B cell (primary cell): ENCODE measurements around the gene MYPOP. TPM values are rescaled to one million over a fixed set of nuclear protein-coding genes. Genes with fewer than 3 reads are reported as not detected.

Experiments
- ATAC-seq: fragments of 200-7000 bp; cut with Tn5 transposase; one replicate; pipeline ENCODE4 v1.10.0; 2021; ENCODE audit warnings: low read depth, mild to moderate bottlenecking, moderate number of reproducible peaks, moderate library complexity
- CTCF ChIA-PET: fragments of 350-600 bp; sonication (Branson Sonifier 250); formaldehyde crosslinking; loops from one replicate; lab custom pipeline; 2021; ENCODE audit warnings: antibody characterized with exemption, inconsistent platforms; lab: Charles Lee
- POLR2A ChIA-PET: fragments of 350-600 bp; sonication (Branson Sonifier 250); formaldehyde crosslinking; loops from one replicate; lab custom pipeline; 2021; ENCODE audit warnings: antibody characterized with exemption; lab: Charles Lee
- DNase-seq: peaks from one replicate; pipeline ENCODE4 v3.0.0; 2013
- H2AFZ ChIP-seq: 2 replicates; pipeline ENCODE4 v1.6.1; 2012; ENCODE audit warnings: mild to moderate bottlenecking, low read depth, low read length; ENCODE audit not compliant: insufficient read depth, poor library complexity, severe bottlenecking
- H3K27ac ChIP-seq, 2 donors: 1 replicate in 1 of 2; 2 replicates in 1 of 2; pipeline ENCODE4 v1.5.1; 2012 to 2013; ENCODE audit warnings: low read length in 2 of 2, mild to moderate bottlenecking in 2 of 2, moderate library complexity in 1 of 2
- H3K27me3 ChIP-seq, 4 experiments: fragments of 200-600 bp in 1 of 4; sonication (generic) in 1 of 4; replicated peaks in 1 of 4; 1 replicate in 2 of 4; 2 replicates in 2 of 4; pipeline versions ENCODE4 v1.6.1 to v1.7.0; 2013 to 2016; ENCODE audit warnings: low read length in 3 of 4, mild to moderate bottlenecking in 2 of 4, mixed read lengths in 1 of 4, moderate library complexity in 1 of 4; ENCODE audit not compliant: insufficient read depth in 4 of 4, control insufficient read depth in 3 of 4; ENCODE audit errors: control extremely low read depth in 1 of 4
- H3K36me3 ChIP-seq, 2 experiments: replicated peaks in 1 of 2; 1 replicate in 1 of 2; 2 replicates in 1 of 2; pipeline versions ENCODE4 v1.6.1 to v1.7.1; 2013; ENCODE audit warnings: low read length in 1 of 2; ENCODE audit not compliant: insufficient read depth in 2 of 2, control insufficient read depth in 1 of 2; ENCODE audit errors: control extremely low read depth in 1 of 2, extremely low read depth in 1 of 2
- H3K4me1 ChIP-seq, 2 donors: fragments of 200-600 bp in 1 of 2; sonication (generic) in 1 of 2; 1 replicate in 1 of 2; 2 replicates in 1 of 2; pipeline versions ENCODE4 v1.5.1 to v1.6.1; 2013 to 2017; ENCODE audit warnings: low read length in 2 of 2; ENCODE audit not compliant: control insufficient read depth in 2 of 2, insufficient read depth in 2 of 2
- H3K4me2 ChIP-seq: replicated peaks from 2 replicates; pipeline ENCODE3; 2012; ENCODE audit warnings: mild to moderate bottlenecking, low read depth, low read length; ENCODE audit not compliant: poor library complexity, severe bottlenecking
- H3K4me3 ChIP-seq, 5 experiments: fragments of 200-600 bp in 1 of 5; sonication (generic) in 1 of 5; 1 replicate in 3 of 5; 2 replicates in 2 of 5; pipeline versions ENCODE4 v1.5.1 to v1.7.0; 2011 to 2016; ENCODE audit warnings: low read length in 4 of 5, mild to moderate bottlenecking in 4 of 5, low read depth in 2 of 5, control low read depth in 1 of 5, moderate library complexity in 1 of 5; ENCODE audit not compliant: insufficient read depth in 1 of 5; ENCODE audit errors: control extremely low read depth in 1 of 5, extremely low read depth in 1 of 5
- H3K79me2 ChIP-seq: fragments of 200-600 bp; sonication (generic); one replicate; pipeline ENCODE4 v1.6.0; 2016; ENCODE audit warnings: low read length; ENCODE audit not compliant: control insufficient read depth, insufficient read depth
- H3K9ac ChIP-seq: fragments of 200-600 bp; sonication (generic); 2 replicates; pipeline ENCODE4 v1.6.1; 2017; ENCODE audit warnings: mild to moderate bottlenecking, low read length, moderate library complexity
- H3K9me3 ChIP-seq, 3 donors: one replicate each; pipeline versions ENCODE4 v1.6.1 to v1.7.1; 2013; ENCODE audit warnings: low read length in 2 of 3; ENCODE audit not compliant: control insufficient read depth in 2 of 3, insufficient read depth in 1 of 3; ENCODE audit errors: control extremely low read depth in 1 of 3
- H4K20me1 ChIP-seq: 2 replicates; pipeline ENCODE4 v1.6.0; 2012; ENCODE audit warnings: mild to moderate bottlenecking, low read length; ENCODE audit not compliant: insufficient read depth, control insufficient read depth, poor library complexity, severe bottlenecking
- H3K27ac Mint-ChIP-seq: one replicate; pipeline ENCODE4 v1.8.0; 2021; ENCODE audit warnings: mixed read lengths
- H3K27me3 Mint-ChIP-seq: one replicate; pipeline ENCODE4 v1.8.0; 2021; ENCODE audit warnings: mixed read lengths
- H3K4me1 Mint-ChIP-seq: one replicate; pipeline ENCODE4 v1.8.0; 2021; ENCODE audit warnings: mixed read lengths
- H3K4me3 Mint-ChIP-seq: one replicate; pipeline ENCODE4 v1.8.0; 2021; ENCODE audit warnings: mixed read lengths
- H3K9me3 Mint-ChIP-seq: one replicate; pipeline ENCODE4 v1.8.0; 2022; ENCODE audit warnings: mixed read lengths; ENCODE audit not compliant: insufficient read depth
- CTCF ChIP-seq: fragments of 200-600 bp; IDR thresholded peaks from one replicate; pipeline ENCODE4 v1.8.0; 2022; ENCODE audit warnings: antibody characterized with exemption, mild to moderate bottlenecking
- EZH2 ChIP-seq: IDR thresholded peaks from 2 replicates; pipeline ENCODE4 v1.6.1; 2012; ENCODE audit warnings: borderline replicate concordance, low read depth, mild to moderate bottlenecking, moderate library complexity, low read length; ENCODE audit not compliant: insufficient read depth, poor library complexity, severe bottlenecking
- WGBS: methylation state at CpG from one replicate; pipeline ENCODE4 v1.1.5; 2013; ENCODE audit warnings: missing lambda C conversion rate; ENCODE audit not compliant: insufficient coverage; 5-methylcytosine and 5-hydroxymethylcytosine counted together
- intact Hi-C: fragments of 100-400 bp; cut with micrococcal nuclease; formaldehyde crosslinking; loops from one replicate; pipeline ENCODE4 v1.10.0; 2022
- polyA plus RNA-seq: library from polyadenylated mRNA; depleted of rRNA; stranded (reverse); fragments of >200 nt; gene quantifications from 2 replicates; pipeline ENCODE4 v1.2.3, GENCODE V29; 2012
- total RNA-seq, 2 donors: library from RNA; stranded (reverse); fragments of 120-200 nt in 1 of 2; gene quantifications; 1 replicate in 1 of 2; 2 replicates in 1 of 2; pipeline versions ENCODE4 v1.2.3 to v1.2.4, GENCODE V29; 2013 to 2022

MYPOP gene
- total and polyA plus RNA-seq, 2 donors (not counting 1 experiment from before 2014, with no cell fraction given) = 5.7 to 12.1 TPM

DNA sequence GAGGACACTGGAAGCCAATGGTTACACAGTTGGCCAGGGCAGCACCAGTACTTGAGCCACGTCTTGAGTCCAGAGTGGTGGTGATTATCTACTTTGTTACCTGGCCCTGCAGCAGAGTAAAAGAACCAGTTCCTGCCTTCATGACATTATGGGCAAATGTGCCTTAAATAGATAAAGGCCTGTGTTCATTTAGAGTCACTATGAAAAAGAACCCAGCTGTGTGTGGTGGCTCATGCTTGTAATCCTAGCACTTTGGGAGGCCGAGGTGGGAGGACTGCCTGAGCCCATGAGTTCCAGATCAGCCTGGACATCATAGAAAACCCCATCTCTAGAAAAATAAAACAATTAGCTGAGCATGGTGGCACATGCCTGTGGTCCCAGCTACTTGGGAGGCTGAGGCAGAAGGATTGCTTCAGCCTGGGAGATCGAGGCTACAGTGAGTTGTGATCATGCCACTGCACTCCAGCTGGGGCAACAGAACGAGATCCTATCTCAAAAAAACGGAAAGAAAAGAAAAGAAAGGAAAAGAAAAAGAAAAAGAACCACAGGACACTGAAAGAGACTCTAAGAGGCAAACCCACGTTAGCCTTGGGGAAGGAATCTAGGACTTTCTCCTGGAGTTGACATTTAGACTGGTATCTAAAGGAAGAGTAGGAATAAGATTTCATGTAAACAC lies 13.1 kb downstream of the MYPOP start:
- TF ChIP-seq EZH2 (no peak), CTCF (no peak)
- ATAC-seq = no peak

GRCh38 chr19:45887200-45887710 lies 15.2 kb downstream of the MYPOP start:
- Mint-ChIP-seq H3K27ac (peak overlapping the region; percentile 94), H3K4me3 (peak overlapping the region; percentile 95), H3K4me1 (peaks cover 28% of the 10 kb centered on the region), H3K9me3 (no peaks in the 10 kb centered on the region), H3K27me3 (no peaks in the 10 kb centered on the region)
- Histone ChIP-seq H3K27ac (peak overlapping the region; percentile 83 to 90), H3K27me3 (no peaks in the 10 kb centered on the region), H3K4me1 (peaks cover 24 to 39% of the 10 kb centered on the region in 2 donors), H3K9me3 (peaks cover 0 to 2% (median 0%) of the 10 kb centered on the region in 3 donors), H4K20me1 (peaks cover 32% of the 10 kb centered on the region), H3K79me2 (peaks cover 29% of the 10 kb centered on the region), H3K36me3 (peaks cover 0 to 5% of the 10 kb centered on the region in 2 experiments), H2AFZ (peak overlapping the region; percentile 90), H3K4me2 (peak overlapping the region; percentile 97), H3K9ac (peak overlapping the region; percentile 74), H3K4me3 (peak overlapping the region in 4 of 5 experiments; percentile 68 to 86 (median 76))
- no peak for TF ChIP-seq EZH2
- no peak for TF ChIP-seq CTCF
- 50% methylated on average over 2 of the region's 10 CpGs for WGBS
- ChIA-PET POLR2A (interaction anchor here (1.3 to 2.9 kb wide), 2 partner anchors 15 to 24 kb away, joined by 5 to 33 read pairs; partner anchors contain the start of genes MYPOP and SYMPK), CTCF (interaction anchor here (0.7 to 3.4 kb wide), 3 partner anchors 15 to 71 kb away, joined by 3 to 24 read pairs (median 4); partner anchors contain the start of genes FOXA3, MYPOP and SYMPK)
- ATAC-seq (no peak), DNase-seq (no peak)
- intact Hi-C loops = loop anchor here (5.0 kb wide), 1 partner anchor 380 kb away; the partner anchor contains the start of gene VASP

More for the DNA sequence above, 13.1 kb downstream of the MYPOP start:
- Mint-ChIP-seq H3K4me1 (peaks cover 19% of the 10 kb centered on the region), H3K27ac (no peak overlapping the region), H3K9me3 (no peaks in the 10 kb centered on the region), H3K27me3 (no peaks in the 10 kb centered on the region), H3K4me3 (no peak overlapping the region)
- Histone ChIP-seq H3K4me3 (no peak overlapping the region), H3K4me2 (no peak overlapping the region), H3K79me2 (peaks cover 13% of the 10 kb centered on the region), H3K4me1 (peaks cover 11 to 20% of the 10 kb centered on the region in 2 donors), H3K9me3 (peaks cover 0 to 2% (median 0%) of the 10 kb centered on the region in 3 donors), H3K27ac (no peak overlapping the region), H2AFZ (no peak overlapping the region), H3K36me3 (peaks cover 0 to 5% of the 10 kb centered on the region in 2 experiments), H3K9ac (no peak overlapping the region), H3K27me3 (no peaks in the 10 kb centered on the region), H4K20me1 (peaks cover 14% of the 10 kb centered on the region)
- ChIA-PET POLR2A (no interaction called here), CTCF (no interaction called here)
- WGBS = 96% methylated on average over 5 of the region's 6 CpGs
- DNase-seq = no peak
- intact Hi-C loops = loop anchor here (5.0 kb wide), 1 partner anchor 382 kb away; the partner anchor contains the start of gene VASP
